NCI-H2081 (cell line): Measurements from ENCODE around the gene DCT.

Experiments used
- DNase-seq, 2 experiments: peaks; one replicate each; lab custom pipeline; 2025; lab: John Stamatoyannopoulos, UW

Gene DCT

GRCh38 chr13:94395860-94396259 lies 83.6 kb downstream of the DCT start:
- no peak for DNase-seq

- DNase-seq = peak; percentile 6 to 69
These were observed 84.8 kb downstream of the DCT start for GRCh38 chr13:94394723-94395122.

DNA sequence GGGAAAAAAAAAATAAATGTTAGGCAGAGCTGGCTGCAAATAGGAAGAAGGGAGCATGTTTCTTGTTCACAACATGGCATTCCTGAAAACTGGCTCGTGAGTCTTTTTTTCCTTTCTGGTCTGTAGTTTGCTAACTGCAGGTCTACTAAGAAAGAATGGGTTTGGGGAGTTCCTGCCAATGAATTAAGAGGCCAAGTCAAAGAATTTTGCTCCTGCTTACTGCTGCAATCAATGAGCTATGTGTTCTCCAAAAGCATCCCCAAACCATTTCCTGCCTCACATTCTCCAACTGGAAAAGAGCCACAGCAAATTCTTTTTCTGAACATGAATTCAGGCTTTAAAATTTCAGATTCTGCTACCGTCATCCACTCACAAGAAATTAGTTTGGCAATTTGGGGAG lies 88.6 kb downstream of the DCT start:
- no peak for DNase-seq

GRCh38 chr13:94389604-94390351 lies 89.7 kb downstream of the DCT start:
- DNase-seq = no peak

GRCh38 chr13:94387047-94387446 lies 92.4 kb downstream of the DCT start:
- DNase-seq = no peak
